IMR-90 (cell line): ENCODE results near the gene NPHS1. TPM values are rescaled to one million over a fixed set of nuclear protein-coding genes. Genes with fewer than 3 reads are reported as not detected.

Source experiments
- ATAC-seq: fragments of 200-7000 bp; cut with Tn5 transposase; 2 replicates; pipeline ENCODE4 v1.9.1; 2020; ENCODE audit warnings: low read depth, mild to moderate bottlenecking, moderate library complexity
- BruUV-seq: library from RNA; stranded (reverse); fragments of 400-500 nt; replicated peaks from 2 replicates; lab custom pipeline; 2021; lab: Mats Ljungman, UMichigan
- CTCF ChIA-PET: fragments of 300-600 bp; formaldehyde crosslinking; extraction: SDS; loops from one replicate; lab custom pipeline; 2021; ENCODE audit warnings: antibody characterized with exemption; lab: Yijun Ruan, JAX
- POLR2A ChIA-PET: fragments of 300-600 bp; sonication (Branson Sonifier 250); formaldehyde crosslinking; loops from one replicate; lab custom pipeline; 2022; ENCODE audit warnings: antibody characterized with exemption; ENCODE audit not compliant: unreplicated experiment; lab: Charles Lee
- DNase-seq: peaks from one replicate; pipeline ENCODE4 v3.0.0; 2013
- H2AFZ ChIP-seq: replicated peaks from 2 replicates; pipeline ENCODE3; 2013; ENCODE audit warnings: low read length, mild to moderate bottlenecking; ENCODE audit not compliant: poor library complexity
- H2AK5ac ChIP-seq: 2 replicates; pipeline ENCODE4 v1.6.1; 2013; ENCODE audit warnings: low read depth, low read length, inconsistent platforms
- H2AK9ac ChIP-seq: replicated peaks from 2 replicates; pipeline ENCODE3; 2013; ENCODE audit warnings: mild to moderate bottlenecking, low read depth, low read length, moderate library complexity; ENCODE audit not compliant: poor library complexity
- H2BK120ac ChIP-seq: 2 replicates; pipeline ENCODE4 v1.6.1; 2013; ENCODE audit warnings: low read depth, low read length, inconsistent platforms
- H2BK15ac ChIP-seq: 3 replicates; pipeline ENCODE4 v1.6.1; 2013; ENCODE audit warnings: low read depth, low read length, inconsistent platforms
- H2BK20ac ChIP-seq: 2 replicates; pipeline ENCODE4 v1.6.1; 2013; ENCODE audit warnings: low read depth, mild to moderate bottlenecking, inconsistent platforms, low read length, moderate library complexity
- H2BK5ac ChIP-seq: 2 replicates; pipeline ENCODE4 v1.6.1; 2013; ENCODE audit warnings: mild to moderate bottlenecking, low read depth, low read length, inconsistent platforms; ENCODE audit not compliant: poor library complexity, severe bottlenecking
- H3K14ac ChIP-seq: replicated peaks from 2 replicates; pipeline ENCODE4 v1.6.1; 2013; ENCODE audit warnings: low read depth, low read length, inconsistent platforms
- H3K18ac ChIP-seq: 2 replicates; pipeline ENCODE4 v1.6.1; 2013; ENCODE audit warnings: low read depth, low read length, control low read depth
- H3K23ac ChIP-seq: 2 replicates; pipeline ENCODE4 v1.6.1; 2013; ENCODE audit warnings: low read depth, low read length, inconsistent platforms
- H3K27ac ChIP-seq: 2 replicates; pipeline ENCODE4 v1.5.1; 2013; ENCODE audit warnings: mild to moderate bottlenecking, control low read depth, low read length; ENCODE audit not compliant: insufficient read depth
- H3K27me3 ChIP-seq: 2 replicates; pipeline ENCODE4 v1.6.1; 2013; ENCODE audit warnings: low read length; ENCODE audit not compliant: control insufficient read depth, insufficient read depth
- H3K36me3 ChIP-seq: 2 replicates; pipeline ENCODE4 v1.6.1; 2013; ENCODE audit warnings: low read length, mixed read lengths; ENCODE audit not compliant: control insufficient read depth, insufficient read depth
- H3K4ac ChIP-seq: 2 replicates; pipeline ENCODE4 v1.6.1; 2013; ENCODE audit warnings: low read depth, low read length, inconsistent platforms
- H3K4me1 ChIP-seq: 2 replicates; pipeline ENCODE4 v1.6.1; 2013; ENCODE audit warnings: low read length, mixed read lengths; ENCODE audit not compliant: control insufficient read depth, insufficient read depth
- H3K4me2 ChIP-seq: 2 replicates; pipeline ENCODE4 v1.6.1; 2013; ENCODE audit warnings: low read depth, mild to moderate bottlenecking, control low read depth, low read length, moderate library complexity
- H3K4me3 ChIP-seq: 2 replicates; pipeline ENCODE4 v1.5.1; 2013; ENCODE audit warnings: low read depth, mild to moderate bottlenecking, control low read depth, low read length, moderate library complexity; ENCODE audit not compliant: insufficient read depth
- H3K56ac ChIP-seq: 2 replicates; pipeline ENCODE4 v1.6.1; 2013; ENCODE audit warnings: low read length, inconsistent platforms; ENCODE audit not compliant: insufficient read depth; ENCODE audit errors: extremely low read depth
- H3K79me1 ChIP-seq, 2 experiments: 2 replicates each; pipeline ENCODE4 v1.6.1; 2013; ENCODE audit warnings: low read length in 2 of 2, inconsistent platforms in 1 of 2, low read depth in 1 of 2
- H3K9ac ChIP-seq: 2 replicates; pipeline ENCODE4 v1.6.1; 2013; ENCODE audit warnings: low read depth, low read length, control low read depth
- H3K9me1 ChIP-seq: 2 replicates; pipeline ENCODE4 v1.6.1; 2013; ENCODE audit warnings: low read length, inconsistent platforms; ENCODE audit not compliant: insufficient read depth
- H3K9me3 ChIP-seq: 2 replicates; pipeline ENCODE4 v1.6.1; 2013; ENCODE audit warnings: low read length; ENCODE audit not compliant: control insufficient read depth, insufficient read depth
- H4K20me1 ChIP-seq: 2 replicates; pipeline ENCODE4 v1.6.1; 2013; ENCODE audit warnings: low read length, inconsistent platforms; ENCODE audit not compliant: insufficient read depth
- H4K5ac ChIP-seq: 2 replicates; pipeline ENCODE4 v1.6.1; 2013; ENCODE audit warnings: mild to moderate bottlenecking, low read depth, low read length, control low read depth
- H4K8ac ChIP-seq, 2 experiments: 2 replicates each; pipeline ENCODE4 v1.6.1; 2013; ENCODE audit warnings: low read depth in 2 of 2, low read length in 2 of 2, control low read depth in 1 of 2, inconsistent platforms in 1 of 2
- H4K91ac ChIP-seq: 2 replicates; pipeline ENCODE4 v1.6.1; 2013; ENCODE audit warnings: low read depth, low read length, inconsistent platforms; ENCODE audit not compliant: insufficient read depth
- CHD1 ChIP-seq: IDR thresholded peaks from 2 replicates; pipeline ENCODE4 v1.6.1; 2012; ENCODE audit warnings: low read depth, low read length, improper control_type of control experiment
- FOS ChIP-seq: fragments of 150-350 bp; IDR thresholded peaks from 2 replicates; pipeline ENCODE4 v1.6.1; 2016; ENCODE audit warnings: low read depth, low read length
- MAFK ChIP-seq: IDR thresholded peaks from 2 replicates; pipeline ENCODE4 v1.6.1; 2012; ENCODE audit warnings: low read depth, low read length, improper control_type of control experiment
- MXI1 ChIP-seq: IDR thresholded peaks from 2 replicates; pipeline ENCODE4 v1.6.1; 2012; ENCODE audit warnings: low read depth, mild to moderate bottlenecking, low read length, moderate library complexity, borderline replicate concordance
- POLR2A ChIP-seq: IDR thresholded peaks from 2 replicates; pipeline ENCODE4 v1.6.1; 2012; ENCODE audit warnings: mild to moderate bottlenecking, low read depth, low read length
- RAD21 ChIP-seq: IDR thresholded peaks from 2 replicates; pipeline ENCODE4 v1.6.1; 2012; ENCODE audit warnings: low read length, improper control_type of control experiment
- RCOR1 ChIP-seq: IDR thresholded peaks from 2 replicates; pipeline ENCODE4 v1.6.1; 2012; ENCODE audit warnings: mild to moderate bottlenecking, low read length, improper control_type of control experiment; ENCODE audit not compliant: insufficient replicate concordance
- RFX5 ChIP-seq: IDR thresholded peaks from 2 replicates; pipeline ENCODE4 v1.8.0; 2012; ENCODE audit warnings: low read depth, mild to moderate bottlenecking, low read length, moderate library complexity
- SMC3 ChIP-seq: fragments of 150-350 bp; IDR thresholded peaks from 2 replicates; pipeline ENCODE4 v1.6.1; 2016; ENCODE audit warnings: low read depth, mild to moderate bottlenecking, antibody characterized with exemption, low read length, moderate library complexity
- WGBS, 2 experiments: methylation state at CpG; one replicate each; pipeline versions ENCODE4 v1.1.5 to v1.1.7; 2013; ENCODE audit warnings: missing lambda C conversion rate in 2 of 2; ENCODE audit not compliant: insufficient read length in 1 of 2; ENCODE audit errors: extremely low coverage in 2 of 2; 5-methylcytosine and 5-hydroxymethylcytosine counted together
- dilution Hi-C: fragments of 300-500 bp; cut with HindIII; formaldehyde crosslinking; loops from one replicate; pipeline ENCODE4 v1.14.3; 2018; ENCODE audit warnings: low sequenced_read_pairs; ENCODE audit not compliant: unreplicated experiment
- in situ Hi-C: fragments of 300-500 bp; cut with MboI; formaldehyde crosslinking; loops from 3 replicates; pipeline ENCODE4 v1.14.3; 2019; ENCODE audit warnings: low sequenced_read_pairs, inconsistent platforms, mixed read lengths
- intact Hi-C: fragments of 100-400 bp; cut with micrococcal nuclease; formaldehyde crosslinking; loops from 2 replicates; pipeline ENCODE4 v1.10.0; 2022
- polyA plus RNA-seq, 3 experiments: library from polyadenylated mRNA; depleted of rRNA; stranded (reverse); fragments of >200 nt; gene quantifications; 2 replicates each; pipeline ENCODE4 v1.2.3, GENCODE V29; 2012; ENCODE audit warnings: low replicate concordance in 1 of 3
- total RNA-seq: library from RNA; depleted of rRNA; stranded (reverse); fragments of >200 nt; gene quantifications from 2 replicates; pipeline ENCODE4 v1.2.3, GENCODE V29; 2012
- TF ChIP-seq, protein P1 (sequence below): fragments of 150-350 bp; IDR thresholded peaks from 2 replicates; pipeline ENCODE4 v1.6.1; 2017; ENCODE audit warnings: mild to moderate bottlenecking, antibody characterized with exemption, low read length, low read depth
- TF ChIP-seq, protein P2 (sequence below): fragments of 150-350 bp; IDR thresholded peaks from 2 replicates; pipeline ENCODE4 v1.6.1; 2016; ENCODE audit warnings: low read depth, mild to moderate bottlenecking, low read length, moderate library complexity, borderline replicate concordance

NPHS1 gene
- total and polyA plus RNA-seq, 2 of the 4 experiments (the other 2 are of a cell fraction): not detected

DNA sequence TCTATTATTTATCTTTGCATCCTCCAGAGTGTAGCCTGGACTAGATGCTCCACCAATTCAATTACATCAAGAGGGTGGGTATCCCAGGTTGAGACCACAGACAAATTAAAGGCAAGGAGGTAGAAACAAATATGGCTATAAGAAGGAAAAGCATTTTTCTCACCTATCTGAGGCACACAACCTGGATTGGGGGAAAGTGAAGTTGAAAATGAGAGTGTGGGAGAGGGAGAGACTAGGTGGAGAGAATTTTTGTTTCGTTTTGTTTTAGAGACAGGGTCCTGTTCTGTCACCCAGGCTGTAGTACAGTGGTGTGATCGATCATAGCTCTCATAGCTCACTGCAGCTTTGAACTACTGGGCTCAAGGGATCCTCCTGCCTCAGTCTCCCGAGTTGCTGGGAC is 33.9 kb downstream of the NPHS1 start:
- H3K4me3 ChIP-seq: no peak overlapping the region
- H4K91ac ChIP-seq: no peak overlapping the region
- H2BK20ac ChIP-seq: no peak overlapping the region
- no peak overlapping the region for H2AK5ac ChIP-seq
- no peak overlapping the region for H3K9ac ChIP-seq
- no peaks in the 10 kb centered on the region for H3K36me3 ChIP-seq
- DNase-seq (no peak), ATAC-seq (no peak)
- H3K56ac ChIP-seq: no peak overlapping the region
- no peaks in the 10 kb centered on the region for H4K20me1 ChIP-seq
- H2BK5ac ChIP-seq: no peak overlapping the region
- no peak overlapping the region for H3K27ac ChIP-seq
- H3K18ac ChIP-seq: no peak overlapping the region
- H3K27me3 ChIP-seq: peaks cover 11% of the 10 kb centered on the region; the same call in 1 of the 2 replicates
- no CpG with 5 or more reads among the region's 3 CpGs for WGBS, 2 experiments
- in situ Hi-C loops: no loop called here
- H3K9me3 ChIP-seq: no peaks in the 10 kb centered on the region
- H2BK15ac ChIP-seq: no peak overlapping the region
- H3K4ac ChIP-seq: no peak overlapping the region
- no peak overlapping the region for H2AFZ ChIP-seq
- no peaks in the 10 kb centered on the region for H3K9me1 ChIP-seq
- no peak for TF ChIP-seq RFX5
- TF ChIP-seq, protein P1, sequence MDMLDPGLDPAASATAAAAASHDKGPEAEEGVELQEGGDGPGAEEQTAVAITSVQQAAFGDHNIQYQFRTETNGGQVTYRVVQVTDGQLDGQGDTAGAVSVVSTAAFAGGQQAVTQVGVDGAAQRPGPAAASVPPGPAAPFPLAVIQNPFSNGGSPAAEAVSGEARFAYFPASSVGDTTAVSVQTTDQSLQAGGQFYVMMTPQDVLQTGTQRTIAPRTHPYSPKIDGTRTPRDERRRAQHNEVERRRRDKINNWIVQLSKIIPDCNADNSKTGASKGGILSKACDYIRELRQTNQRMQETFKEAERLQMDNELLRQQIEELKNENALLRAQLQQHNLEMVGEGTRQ: no peak
- no peak for TF ChIP-seq RCOR1
- TF ChIP-seq RAD21: no peak
- TF ChIP-seq MXI1: no peak
- TF ChIP-seq MAFK: no peak
- TF ChIP-seq SMC3: no peak
- TF ChIP-seq CHD1: no peak
- TF ChIP-seq FOS: no peak
- TF ChIP-seq POLR2A: no peak
- TF ChIP-seq, protein P2, sequence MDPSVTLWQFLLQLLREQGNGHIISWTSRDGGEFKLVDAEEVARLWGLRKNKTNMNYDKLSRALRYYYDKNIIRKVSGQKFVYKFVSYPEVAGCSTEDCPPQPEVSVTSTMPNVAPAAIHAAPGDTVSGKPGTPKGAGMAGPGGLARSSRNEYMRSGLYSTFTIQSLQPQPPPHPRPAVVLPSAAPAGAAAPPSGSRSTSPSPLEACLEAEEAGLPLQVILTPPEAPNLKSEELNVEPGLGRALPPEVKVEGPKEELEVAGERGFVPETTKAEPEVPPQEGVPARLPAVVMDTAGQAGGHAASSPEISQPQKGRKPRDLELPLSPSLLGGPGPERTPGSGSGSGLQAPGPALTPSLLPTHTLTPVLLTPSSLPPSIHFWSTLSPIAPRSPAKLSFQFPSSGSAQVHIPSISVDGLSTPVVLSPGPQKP: no peak
- H4K5ac ChIP-seq: no peak overlapping the region
- H3K79me1 ChIP-seq: no peaks in the 10 kb centered on the region
- dilution Hi-C loops: no loop called here
- no TSS peak for BruUV-seq
- no peak overlapping the region for H2BK120ac ChIP-seq
- H3K14ac ChIP-seq: no peak overlapping the region
- H4K8ac ChIP-seq: no peak overlapping the region
- intact Hi-C loops: no loop called here
- CTCF ChIA-PET: no interaction called here
- no peak overlapping the region for H3K4me2 ChIP-seq
- POLR2A ChIA-PET: no interaction called here
- no peak overlapping the region for H3K23ac ChIP-seq
- H3K4me1 ChIP-seq: no peaks in the 10 kb centered on the region
- no peak overlapping the region for H2AK9ac ChIP-seq
